Hepatocyte (in vitro differentiated cells): ENCODE measurements around the gene DGKQ.

Experiments
- EZH2 ChIP-seq: fragments of 200-600 bp; sonication (generic); IDR thresholded peaks from 2 replicates; pipeline ENCODE4 v1.6.1; 2016; ENCODE audit warnings: antibody characterized with exemption, mild to moderate bottlenecking, borderline replicate concordance
- EZH2phosphoT487 ChIP-seq: fragments of 200-600 bp; sonication (generic); IDR thresholded peaks from one replicate; pipeline ENCODE4 v1.6.1; 2018; ENCODE audit warnings: antibody characterized with exemption, mild to moderate bottlenecking, low read depth, moderate library complexity; ENCODE audit not compliant: unreplicated experiment, severe bottlenecking
- TF ChIP-seq, protein P1 (sequence below): fragments of 200-600 bp; sonication (generic); IDR thresholded peaks from 2 replicates; pipeline ENCODE4 v1.5.1; 2016; ENCODE audit warnings: antibody characterized with exemption, mild to moderate bottlenecking; ENCODE audit not compliant: poor library complexity

DNA sequence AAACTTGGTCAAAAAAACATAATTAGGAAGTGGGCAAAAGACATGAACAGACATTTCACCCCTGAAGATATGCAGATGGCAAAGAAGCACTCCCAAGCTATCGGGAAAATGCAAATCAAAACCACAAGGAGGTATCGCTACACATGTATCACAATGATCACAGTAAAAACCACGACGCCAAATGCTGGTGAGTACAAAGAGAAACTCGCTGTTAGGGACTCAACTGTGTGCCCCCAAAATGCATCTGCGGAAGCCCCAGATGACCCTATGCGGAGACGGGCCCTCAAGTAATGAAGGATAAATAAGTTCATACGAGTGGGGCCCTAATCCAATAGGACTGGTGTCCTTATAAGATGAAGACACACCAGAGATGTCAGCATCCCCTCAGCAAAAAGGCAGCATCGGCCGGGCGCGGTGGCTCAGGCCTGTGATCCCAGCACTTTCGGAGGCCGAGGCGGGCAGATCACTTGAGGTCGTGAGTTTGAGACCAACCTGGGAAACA lies 51.5 kb downstream of the DGKQ start:
- TF ChIP-seq EZH2 (no peak), EZH2phosphoT487 (no peak)
- TF ChIP-seq, protein P1, sequence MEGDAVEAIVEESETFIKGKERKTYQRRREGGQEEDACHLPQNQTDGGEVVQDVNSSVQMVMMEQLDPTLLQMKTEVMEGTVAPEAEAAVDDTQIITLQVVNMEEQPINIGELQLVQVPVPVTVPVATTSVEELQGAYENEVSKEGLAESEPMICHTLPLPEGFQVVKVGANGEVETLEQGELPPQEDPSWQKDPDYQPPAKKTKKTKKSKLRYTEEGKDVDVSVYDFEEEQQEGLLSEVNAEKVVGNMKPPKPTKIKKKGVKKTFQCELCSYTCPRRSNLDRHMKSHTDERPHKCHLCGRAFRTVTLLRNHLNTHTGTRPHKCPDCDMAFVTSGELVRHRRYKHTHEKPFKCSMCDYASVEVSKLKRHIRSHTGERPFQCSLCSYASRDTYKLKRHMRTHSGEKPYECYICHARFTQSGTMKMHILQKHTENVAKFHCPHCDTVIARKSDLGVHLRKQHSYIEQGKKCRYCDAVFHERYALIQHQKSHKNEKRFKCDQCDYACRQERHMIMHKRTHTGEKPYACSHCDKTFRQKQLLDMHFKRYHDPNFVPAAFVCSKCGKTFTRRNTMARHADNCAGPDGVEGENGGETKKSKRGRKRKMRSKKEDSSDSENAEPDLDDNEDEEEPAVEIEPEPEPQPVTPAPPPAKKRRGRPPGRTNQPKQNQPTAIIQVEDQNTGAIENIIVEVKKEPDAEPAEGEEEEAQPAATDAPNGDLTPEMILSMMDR: no peak
